ENCODE results near the gene KLHL30. TPM values are rescaled to one million over a fixed set of nuclear protein-coding genes. Genes with fewer than 3 reads are reported as not detected.
A peak's percentile ranks its signal among the peaks of the same experiment; 100 is the strongest.

KLHL30 gene
- total RNA-seq, 2 donors from 2014 or later: not detected

GRCh38 chr2:238098901-238099713 lies 39.4 kb upstream of the KLHL30 start:
- Mint-ChIP-seq H3K27me3 (ENCODE audit: low read depth) (no peaks in the 10 kb centered on the region), H3K27ac (peak overlapping the region; percentile 16), H3K4me1 (ENCODE audit: low read depth) (peaks cover 5% of the 10 kb centered on the region), H3K4me3 (no peak overlapping the region), H3K36me3 (ENCODE audit: insufficient read depth in 2 of 2) (peaks cover 0 to 4% of the 10 kb centered on the region in 2 donors), H3K9me3 (no peaks in the 10 kb centered on the region)
- DNase-seq (no peak), ATAC-seq (replicated peaks in 1 of 2) (peak; percentile 17 to 30)

- H3K4me3 Mint-ChIP-seq: no peak overlapping the region
Measured at GRCh38 chr2:238099714-238100048, 38.8 kb upstream of the KLHL30 start.

GRCh38 chr2:238100049-238100820 lies 38.2 kb upstream of the KLHL30 start, which contains the start of gene ESPNL:
TSS of gene ESPNL (plus strand) at chr2:238100340. CDS start at chr2:238100420, 80 bp downstream.
- no peak within 1 kb of the TSS for H3K4me3 Mint-ChIP-seq
- H3K9me3 Mint-ChIP-seq: no peaks in the 10 kb centered on the region
- no peaks in the 10 kb centered on the region for H3K27me3 Mint-ChIP-seq (ENCODE audit: low read depth)
- H3K27ac Mint-ChIP-seq: peak within 1 kb of the TSS; percentile 16
- no peak for DNase-seq
- H3K4me1 Mint-ChIP-seq (ENCODE audit: low read depth): peaks cover 5% of the 10 kb centered on the region
- peak in 1 of 2 donors; percentile 11 for ATAC-seq (replicated peaks in 1 of 2)
- peaks cover 0 to 4% of the 10 kb centered on the region in 2 donors for H3K36me3 Mint-ChIP-seq (ENCODE audit: insufficient read depth in 2 of 2)

More at GRCh38 chr2:238099714-238100048, 38.8 kb upstream of the KLHL30 start:
- DNase-seq (no peak), ATAC-seq (replicated peaks in 1 of 2) (no peak)
- Mint-ChIP-seq H3K27ac (no peak overlapping the region), H3K9me3 (no peaks in the 10 kb centered on the region), H3K36me3 (ENCODE audit: insufficient read depth in 2 of 2) (peaks cover 0 to 4% of the 10 kb centered on the region in 2 donors), H3K27me3 (ENCODE audit: low read depth) (no peaks in the 10 kb centered on the region), H3K4me1 (ENCODE audit: low read depth) (peaks cover 5% of the 10 kb centered on the region)

GRCh38 chr2:238100821-238101771 lies 37.4 kb upstream of the KLHL30 start:
- Mint-ChIP-seq H3K4me1 (ENCODE audit: low read depth) (peaks cover 5% of the 10 kb centered on the region), H3K36me3 (ENCODE audit: insufficient read depth in 2 of 2) (peaks cover 0 to 4% of the 10 kb centered on the region in 2 donors), H3K9me3 (no peaks in the 10 kb centered on the region), H3K27ac (no peak overlapping the region), H3K4me3 (no peak overlapping the region), H3K27me3 (ENCODE audit: low read depth) (no peaks in the 10 kb centered on the region)
- ATAC-seq (replicated peaks in 1 of 2) (no peak), DNase-seq (no peak)

GRCh38 chr2:238101891-238102841 lies 36.3 kb upstream of the KLHL30 start:
- DNase-seq (no peak), ATAC-seq (replicated peaks in 1 of 2) (no peak)
- Mint-ChIP-seq H3K27me3 (ENCODE audit: low read depth) (no peaks in the 10 kb centered on the region), H3K9me3 (no peaks in the 10 kb centered on the region), H3K27ac (no peak overlapping the region), H3K36me3 (ENCODE audit: insufficient read depth in 2 of 2) (peaks cover 0 to 4% of the 10 kb centered on the region in 2 donors), H3K4me3 (no peak overlapping the region), H3K4me1 (ENCODE audit: low read depth) (peaks cover 5% of the 10 kb centered on the region)

GRCh38 chr2:238102865-238103264 lies 35.6 kb upstream of the KLHL30 start:
- Mint-ChIP-seq H3K27me3 (ENCODE audit: low read depth) (no peaks in the 10 kb centered on the region), H3K9me3 (no peaks in the 10 kb centered on the region), H3K36me3 (ENCODE audit: insufficient read depth in 2 of 2) (peaks cover 0 to 2% of the 10 kb centered on the region in 2 donors), H3K27ac (no peak overlapping the region), H3K4me3 (no peak overlapping the region), H3K4me1 (ENCODE audit: low read depth) (peaks cover under 1% of the 10 kb centered on the region)
- no peak for DNase-seq
- ATAC-seq (replicated peaks in 1 of 2): no peak

- DNase-seq: no peak
- H3K4me3 Mint-ChIP-seq: no peak overlapping the region
- no peaks in the 10 kb centered on the region for H3K4me1 Mint-ChIP-seq (ENCODE audit: low read depth)
- no peak for ATAC-seq (replicated peaks in 1 of 2)
- H3K27ac Mint-ChIP-seq: no peak overlapping the region
- H3K9me3 Mint-ChIP-seq: no peaks in the 10 kb centered on the region
- H3K36me3 Mint-ChIP-seq (ENCODE audit: insufficient read depth in 2 of 2): peaks cover 0 to 2% of the 10 kb centered on the region in 2 donors
- H3K27me3 Mint-ChIP-seq (ENCODE audit: low read depth): no peaks in the 10 kb centered on the region
Measured at GRCh38 chr2:238103465-238104225, 34.8 kb upstream of the KLHL30 start.

- no peak for ATAC-seq (replicated peaks in 1 of 2)
- no peaks in the 10 kb centered on the region for H3K27me3 Mint-ChIP-seq (ENCODE audit: low read depth)
- no peak overlapping the region for H3K4me3 Mint-ChIP-seq
- H3K36me3 Mint-ChIP-seq (ENCODE audit: insufficient read depth in 2 of 2): no peaks in the 10 kb centered on the region
- H3K9me3 Mint-ChIP-seq: no peaks in the 10 kb centered on the region
- no peak for DNase-seq
- no peaks in the 10 kb centered on the region for H3K4me1 Mint-ChIP-seq (ENCODE audit: low read depth)
- H3K27ac Mint-ChIP-seq: no peak overlapping the region
Measured at GRCh38 chr2:238104226-238104690, 34.2 kb upstream of the KLHL30 start.

- ATAC-seq (replicated peaks in 1 of 2): no peak
- H3K9me3 Mint-ChIP-seq: no peaks in the 10 kb centered on the region
- no peaks in the 10 kb centered on the region for H3K36me3 Mint-ChIP-seq (ENCODE audit: insufficient read depth in 2 of 2)
- DNase-seq: no peak
- H3K27me3 Mint-ChIP-seq (ENCODE audit: low read depth): no peaks in the 10 kb centered on the region
- no peak overlapping the region for H3K4me3 Mint-ChIP-seq
- H3K27ac Mint-ChIP-seq: no peak overlapping the region
- no peaks in the 10 kb centered on the region for H3K4me1 Mint-ChIP-seq (ENCODE audit: low read depth)
Measured at GRCh38 chr2:238104691-238105371, 33.6 kb upstream of the KLHL30 start.

- DNase-seq: no peak
- H3K4me1 Mint-ChIP-seq (ENCODE audit: low read depth): no peaks in the 10 kb centered on the region
- H3K36me3 Mint-ChIP-seq (ENCODE audit: insufficient read depth in 2 of 2): no peaks in the 10 kb centered on the region
- no peaks in the 10 kb centered on the region for H3K9me3 Mint-ChIP-seq
- ATAC-seq (replicated peaks in 1 of 2): no peak
- H3K27me3 Mint-ChIP-seq (ENCODE audit: low read depth): no peaks in the 10 kb centered on the region
- no peak overlapping the region for H3K27ac Mint-ChIP-seq
- no peak overlapping the region for H3K4me3 Mint-ChIP-seq
Measured at GRCh38 chr2:238105506-238106338, 32.7 kb upstream of the KLHL30 start.
